ENCODE data around the gene HABP4. TPM values are rescaled to one million over a fixed set of nuclear protein-coding genes. Genes with fewer than 3 reads are reported as not detected.

Gene HABP4
- total and polyA plus RNA-seq, 10 of the 15 experiments (the other 5 are each of a cell fraction or from before 2014, with no cell fraction given), result 1.6 to 15.4 (median 11.6) TPM

- no peaks in the 10 kb centered on the region for H4K20me1 ChIP-seq (ENCODE audit: control insufficient read depth, insufficient read depth)
- no peak overlapping the region for H3K27ac ChIP-seq (ENCODE audit: control insufficient read depth, insufficient read depth)
- H2AFZ ChIP-seq (ENCODE audit: control insufficient read depth, low read depth, low read length), result no peak overlapping the region
- CTCF ChIA-PET, result interaction anchor here (0.7 to 4.3 kb wide), 30 partner anchors 8 to 662 kb away, joined by 3 to 42 read pairs (median 4); partner anchors contain the start of genes HABP4 and PRXL2C
- no peak overlapping the region for H3K9ac ChIP-seq (ENCODE audit: control insufficient read depth, insufficient read depth, low read length)
- no peak for DNase-seq (ENCODE audit: low read depth, low spot score)
- H3K4me2 ChIP-seq (ENCODE audit: control insufficient read depth, insufficient read depth), result no peak overlapping the region
- no peak for FAIRE-seq
- no peaks in the 10 kb centered on the region for H3K27me3 ChIP-seq (replicated peaks in 1 of 2; ENCODE audit: control insufficient read depth in 2 of 2, insufficient read depth in 2 of 2, low read length in 1 of 2)
- POLR2A ChIA-PET, result interaction anchor here (0.6 kb wide), 1 partner anchor 52 kb away, joined by 6 read pairs; no protein-coding TSS in a partner anchor
- H3K36me3 ChIP-seq (ENCODE audit: control insufficient read depth in 2 of 2, insufficient read depth in 2 of 2, low read length in 1 of 2), result no peaks in the 10 kb centered on the region
- RAD21 ChIA-PET (ENCODE audit: unreplicated experiment), result interaction anchor here (0.6 to 2.6 kb wide), 17 partner anchors 8 to 521 kb away, joined by 3 to 19 read pairs (median 4); partner anchors contain the start of gene HABP4
- H3K4me3 ChIP-seq, result no peak overlapping the region
- SMC1A ChIA-PET (ENCODE audit: uncharacterized antibody, unreplicated experiment), result interaction anchor here (0.6 to 2.4 kb wide), 17 partner anchors 10 to 1822 kb away, joined by 3 to 29 read pairs (median 5); partner anchors contain the start of gene ZNF782
- 40% methylated on average over 1 of the region's 3 CpGs for WGBS (ENCODE audit: insufficient coverage, insufficient replicate concordance, low lambda C conversion rate, missing lambda C conversion rate)
- H3K4me1 ChIP-seq (ENCODE audit: control insufficient read depth, insufficient read depth, low read length), result no peaks in the 10 kb centered on the region
- peak; percentile 61 for ATAC-seq
- no TSS peak for BruUV-seq (replicated peaks)
- H3K9me3 ChIP-seq (replicated peaks; ENCODE audit: control insufficient read depth, insufficient read depth, low read length), result no peaks in the 10 kb centered on the region
- in situ Hi-C loops (cut with MboI) (no loop called here), intact Hi-C loops (cut with micrococcal nuclease; ENCODE audit: unreplicated experiment) (loop anchor here (1.0 to 5.0 kb wide), 3 partner anchors 115 to 224 kb away; no protein-coding TSS in a partner anchor)
- no peaks in the 10 kb centered on the region for H3K79me2 ChIP-seq (ENCODE audit: control insufficient read depth, insufficient read depth, low read length)
- no peak for TF ChIP-seq TCF3 (IDR thresholded peaks at IDR 0.05; ENCODE audit: borderline replicate concordance, insufficient read depth, low read depth, low read length)
- no peak for TF ChIP-seq REST (IDR thresholded peaks at IDR 0.05; ENCODE audit: low read depth, low read length)
- TF ChIP-seq KLF5 (IDR thresholded peaks at IDR 0.05; ENCODE audit: partially characterized antibody), result no peak
- TF ChIP-seq ZNF687 (IDR thresholded peaks at IDR 0.05), result no peak
- no peak for TF ChIP-seq BCLAF1 (IDR thresholded peaks at IDR 0.05)
- TF ChIP-seq SPI1 (IDR thresholded peaks at IDR 0.05; ENCODE audit: borderline replicate concordance, insufficient read depth, low read depth, low read length), result no peak
- TF ChIP-seq EGR1 (IDR thresholded peaks at IDR 0.05; ENCODE audit: borderline replicate concordance in 1 of 2, low read depth in 2 of 2, low read length in 2 of 2), result no peak
- TF ChIP-seq CBX3 (IDR thresholded peaks at IDR 0.05; ENCODE audit: borderline replicate concordance, low read depth), result no peak
- no peak for TF ChIP-seq ZZZ3 (IDR thresholded peaks at IDR 0.05; ENCODE audit: control insufficient read depth, insufficient read length, low read depth)
- TF ChIP-seq NBN (IDR thresholded peaks at IDR 0.05), result no peak
- TF ChIP-seq RAD21 (IDR thresholded peaks at IDR 0.05; ENCODE audit: insufficient read depth, low read depth, low read length), result no peak
- TF ChIP-seq SREBF2 (IDR thresholded peaks at IDR 0.05; ENCODE audit: low read length), result no peak
- no peak for TF ChIP-seq FOXM1 (IDR thresholded peaks at IDR 0.05; ENCODE audit: low read depth, low read length)
- no peak for TF ChIP-seq YY1 (IDR thresholded peaks at IDR 0.05; ENCODE audit: low read depth, low read length)
These were observed 7.5 kb upstream of the HABP4 start for GRCh38 chr9:96442491-96442890.

Measured in GM12878 (cell line).